T-helper 2 cell treated with Interferon-gamma antibody and Interleukin-4, amounts not matched to agents 5 μg/mL and 100 μg/mL, for 36 hours (primary cell): ENCODE results near the gene CNR2.
"Not testable (repeated sequence)": the region's sequence is repeated elsewhere in the genome, so short reads cannot be mapped to it uniquely, and the experiment has no call there.

Experiments used
- DNase-seq: peaks from one replicate; pipeline ENCODE4 v3.0.0; 2021; ENCODE audit warnings: low spot score
- H3K27ac Mint-ChIP-seq: one replicate; pipeline ENCODE4 v1.8.0; 2021; ENCODE audit warnings: mild to moderate bottlenecking, mixed read lengths
- H3K27me3 Mint-ChIP-seq: one replicate; pipeline ENCODE4 v1.8.0; 2021; ENCODE audit warnings: low read depth, mixed read lengths
- H3K36me3 Mint-ChIP-seq: one replicate; pipeline ENCODE4 v1.8.0; 2021; ENCODE audit warnings: low read depth, mixed read lengths
- H3K4me1 Mint-ChIP-seq: one replicate; pipeline ENCODE4 v1.8.0; 2021; ENCODE audit warnings: low read depth, mixed read lengths
- H3K4me3 Mint-ChIP-seq: one replicate; pipeline ENCODE4 v1.8.0; 2022; ENCODE audit warnings: mild to moderate bottlenecking, moderate library complexity, mixed read lengths
- H3K9me3 Mint-ChIP-seq: one replicate; pipeline ENCODE4 v1.8.0; 2021; ENCODE audit warnings: mixed read lengths

Gene CNR2

GRCh38 chr1:23908453-23909341, 4.5 kb downstream of the CNR2 start:
- H3K27ac Mint-ChIP-seq = peak overlapping the region; percentile 72
- peaks cover 7% of the 10 kb centered on the region for H3K27me3 Mint-ChIP-seq
- peak overlapping the region; percentile 50 for H3K4me3 Mint-ChIP-seq
- no peaks in the 10 kb centered on the region for H3K9me3 Mint-ChIP-seq
- peaks cover 42% of the 10 kb centered on the region for H3K4me1 Mint-ChIP-seq
- DNase-seq = no peak
- H3K36me3 Mint-ChIP-seq = no peaks in the 10 kb centered on the region

GRCh38 chr1:23906731-23907130, 6.4 kb downstream of the CNR2 start:
- Mint-ChIP-seq H3K4me3 (no peak overlapping the region), H3K4me1 (peaks cover 38% of the 10 kb centered on the region), H3K36me3 (no peaks in the 10 kb centered on the region), H3K9me3 (no peaks in the 10 kb centered on the region), H3K27ac (no peak overlapping the region), H3K27me3 (peaks cover 20% of the 10 kb centered on the region)
- DNase-seq = no peak

GRCh38 chr1:23905461-23906025, 7.6 kb downstream of the CNR2 start:
- no peak overlapping the region for H3K27ac Mint-ChIP-seq
- peaks cover 29% of the 10 kb centered on the region for H3K27me3 Mint-ChIP-seq

GRCh38 chr1:23904748-23905357, 8.3 kb downstream of the CNR2 start:
- H3K27ac Mint-ChIP-seq = no peak overlapping the region
- H3K4me1 Mint-ChIP-seq = peaks cover 26% of the 10 kb centered on the region
- peak; percentile 55 for DNase-seq
- no peaks in the 10 kb centered on the region for H3K9me3 Mint-ChIP-seq
- no peak overlapping the region for H3K4me3 Mint-ChIP-seq
- peaks cover 31% of the 10 kb centered on the region for H3K27me3 Mint-ChIP-seq
- H3K36me3 Mint-ChIP-seq = no peaks in the 10 kb centered on the region

More at GRCh38 chr1:23905461-23906025, 7.6 kb downstream of the CNR2 start:
- Mint-ChIP-seq H3K36me3 (no peaks in the 10 kb centered on the region), H3K9me3 (no peaks in the 10 kb centered on the region), H3K4me3 (no peak overlapping the region), H3K4me1 (peaks cover 29% of the 10 kb centered on the region)
- DNase-seq = no peak

- Mint-ChIP-seq H3K27me3 (peaks cover 31% of the 10 kb centered on the region), H3K36me3 (no peaks in the 10 kb centered on the region), H3K4me3 (no peak overlapping the region), H3K4me1 (peaks cover 22% of the 10 kb centered on the region), H3K9me3 (no peaks in the 10 kb centered on the region), H3K27ac (no peak overlapping the region)
- DNase-seq = no peak
Measured at GRCh38 chr1:23903754-23904153, 9.4 kb downstream of the CNR2 start.

GRCh38 chr1:23902321-23903278, 10.6 kb downstream of the CNR2 start:
- Mint-ChIP-seq H3K27ac (no peak overlapping the region), H3K27me3 (peaks cover 31% of the 10 kb centered on the region), H3K9me3 (no peaks in the 10 kb centered on the region), H3K36me3 (no peaks in the 10 kb centered on the region), H3K4me1 (peaks cover 19% of the 10 kb centered on the region), H3K4me3 (no peak overlapping the region)
- DNase-seq = no peak

- H3K27ac Mint-ChIP-seq, H3K36me3 Mint-ChIP-seq, H3K4me3 Mint-ChIP-seq, DNase-seq, H3K9me3 Mint-ChIP-seq: not testable (repeated sequence)
- Mint-ChIP-seq H3K27me3 (peaks cover 34% of the 10 kb centered on the region), H3K4me1 (peaks cover 21% of the 10 kb centered on the region)
Measured at GRCh38 chr1:23900017-23900416, 13.1 kb downstream of the CNR2 start.

- no peak for DNase-seq
- H3K9me3 Mint-ChIP-seq = no peaks in the 10 kb centered on the region
- H3K4me1 Mint-ChIP-seq = peaks cover 13% of the 10 kb centered on the region
- no peak overlapping the region for H3K27ac Mint-ChIP-seq
- H3K36me3 Mint-ChIP-seq = no peaks in the 10 kb centered on the region
- peaks cover 29% of the 10 kb centered on the region for H3K27me3 Mint-ChIP-seq
- H3K4me3 Mint-ChIP-seq = no peak overlapping the region
Measured at GRCh38 chr1:23899070-23899469, 14.1 kb downstream of the CNR2 start.

GRCh38 chr1:23897083-23897482, 16.1 kb downstream of the CNR2 start:
- DNase-seq = no peak
- Mint-ChIP-seq H3K4me1 (peaks cover 10% of the 10 kb centered on the region), H3K9me3 (no peaks in the 10 kb centered on the region), H3K4me3 (no peak overlapping the region), H3K36me3 (no peaks in the 10 kb centered on the region), H3K27me3 (peaks cover 18% of the 10 kb centered on the region), H3K27ac (no peak overlapping the region)

- H3K4me1 Mint-ChIP-seq = peaks cover 10% of the 10 kb centered on the region
- H3K36me3 Mint-ChIP-seq = no peaks in the 10 kb centered on the region
- no peak overlapping the region for H3K4me3 Mint-ChIP-seq
Measured at GRCh38 chr1:23896491-23896890, 16.7 kb downstream of the CNR2 start.

GRCh38 chr1:23895993-23896392, 17.2 kb downstream of the CNR2 start:
- Mint-ChIP-seq H3K36me3 (no peaks in the 10 kb centered on the region), H3K9me3 (no peaks in the 10 kb centered on the region), H3K27ac (no peak overlapping the region), H3K4me1 (peaks cover 10% of the 10 kb centered on the region), H3K4me3 (no peak overlapping the region), H3K27me3 (peaks cover 14% of the 10 kb centered on the region)
- DNase-seq = no peak

More at GRCh38 chr1:23896491-23896890, 16.7 kb downstream of the CNR2 start:
- Mint-ChIP-seq H3K27ac (no peak overlapping the region), H3K27me3 (peaks cover 17% of the 10 kb centered on the region), H3K9me3 (no peaks in the 10 kb centered on the region)
- no peak for DNase-seq

- no peak for DNase-seq
- Mint-ChIP-seq H3K4me1 (peaks cover 10% of the 10 kb centered on the region), H3K4me3 (no peak overlapping the region), H3K27ac (no peak overlapping the region), H3K27me3 (peaks cover 11% of the 10 kb centered on the region), H3K9me3 (no peaks in the 10 kb centered on the region), H3K36me3 (no peaks in the 10 kb centered on the region)
Measured at GRCh38 chr1:23895082-23895481, 18.1 kb downstream of the CNR2 start.

- no peaks in the 10 kb centered on the region for H3K9me3 Mint-ChIP-seq
- H3K27me3 Mint-ChIP-seq = peaks cover 12% of the 10 kb centered on the region
- DNase-seq = no peak
- no peak overlapping the region for H3K27ac Mint-ChIP-seq
- H3K4me1 Mint-ChIP-seq = no peaks in the 10 kb centered on the region
- no peak overlapping the region for H3K4me3 Mint-ChIP-seq
- H3K36me3 Mint-ChIP-seq = no peaks in the 10 kb centered on the region
Measured at GRCh38 chr1:23889074-23889473, 24.1 kb downstream of the CNR2 start.
